Renal cortical epithelial cell (primary cell): ENCODE measurements around the gene AUTS2. TPM values are rescaled to one million over a fixed set of nuclear protein-coding genes. Genes with fewer than 3 reads are reported as not detected.
A peak's percentile ranks its signal among the peaks of the same experiment; 100 is the strongest.
"Not testable (repeated sequence)": the region's sequence is repeated elsewhere in the genome, so short reads cannot be mapped to it uniquely, and the experiment has no call there.

ENCODE experiments used
- DNase-seq: peaks from one replicate; pipeline ENCODE4 v3.0.0-alpha.2; 2011; ENCODE audit warnings: low read depth
- total RNA-seq: library from RNA; depleted of rRNA; stranded (reverse); fragments of >200 nt; gene quantifications from 2 replicates; pipeline ENCODE4 v1.2.3, GENCODE V29; 2014

Gene AUTS2
- total RNA-seq, 1 donor from 2014 or later: 3.2 TPM

DNA sequence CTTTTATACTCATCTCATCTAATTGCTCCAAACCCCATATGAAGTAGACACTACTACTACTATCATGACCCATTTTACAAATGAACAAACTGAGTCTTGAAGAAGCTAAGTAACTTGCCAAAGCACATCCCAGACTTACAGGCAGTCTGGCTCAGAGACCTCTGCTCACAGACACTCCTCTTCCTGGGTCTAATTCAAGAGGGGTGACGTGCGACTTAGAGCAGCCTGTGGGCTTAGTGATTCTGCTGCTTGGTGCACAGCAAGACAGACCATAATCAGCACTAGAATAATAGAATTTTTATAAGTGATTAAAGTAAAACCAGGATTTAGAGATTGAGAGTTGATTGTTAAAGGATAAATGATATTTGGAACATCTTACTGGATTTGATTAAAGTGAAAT, 750.8 kb downstream of the AUTS2 start:
- DNase-seq: no peak

DNA sequence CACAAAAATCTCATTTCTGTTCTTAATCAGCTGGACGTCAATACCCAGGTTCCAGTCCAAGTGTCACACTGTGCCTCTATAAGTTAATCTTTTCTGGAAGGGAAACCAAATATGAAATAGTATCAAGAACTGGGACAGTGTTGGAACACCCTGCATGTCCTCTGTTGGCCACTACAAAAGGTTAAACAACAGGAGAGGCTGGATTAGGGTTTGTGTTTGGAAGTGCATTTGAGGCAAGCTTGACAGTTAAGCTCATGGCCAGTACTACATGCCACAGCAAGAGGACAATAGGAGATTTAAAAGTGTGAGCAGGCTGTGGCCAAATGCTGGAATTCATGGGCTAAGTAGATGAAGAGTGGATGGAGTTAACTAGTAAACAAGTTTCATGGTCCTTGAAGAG, 751.5 kb downstream of the AUTS2 start:
- no peak for DNase-seq

DNA sequence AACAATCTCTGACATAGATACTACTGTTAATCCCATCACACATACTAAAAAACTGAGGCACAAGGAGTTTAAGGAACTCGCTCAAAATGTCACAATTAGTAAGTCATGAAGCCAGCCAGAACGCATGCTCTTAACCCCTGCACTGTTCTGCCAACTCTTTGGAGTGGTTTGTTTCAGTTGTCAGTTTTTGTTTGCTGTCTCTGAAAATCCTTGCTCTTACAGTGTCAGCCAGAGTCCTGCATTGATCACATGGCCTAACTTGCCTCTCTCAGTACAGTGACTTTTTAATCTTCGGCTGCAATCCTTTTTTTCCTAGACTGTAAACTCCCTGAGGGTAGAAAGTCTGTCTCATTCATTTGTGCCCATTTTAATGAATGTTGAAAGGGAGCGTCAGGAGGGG, 753.8 kb downstream of the AUTS2 start:
- DNase-seq: no peak

DNA sequence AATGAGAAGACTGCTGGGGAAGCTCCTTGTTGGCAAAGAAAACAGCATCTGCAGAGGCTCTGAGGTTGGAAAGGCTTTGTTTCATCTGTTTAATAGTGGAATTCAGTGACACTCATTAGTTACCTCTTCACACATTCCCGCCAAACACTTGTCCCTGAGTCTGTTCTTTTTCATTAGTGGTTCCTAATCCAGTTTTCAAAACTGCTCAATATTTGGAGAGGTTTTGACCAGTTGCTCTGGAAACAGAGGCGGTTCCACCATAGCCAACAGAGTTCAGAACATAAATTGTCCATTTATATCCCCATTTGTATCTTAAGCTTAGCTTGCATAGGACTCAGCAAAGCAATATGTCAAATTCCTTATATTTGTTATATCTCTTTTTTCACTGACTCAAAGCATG, 754.6 kb downstream of the AUTS2 start:
- DNase-seq: no peak

DNA sequence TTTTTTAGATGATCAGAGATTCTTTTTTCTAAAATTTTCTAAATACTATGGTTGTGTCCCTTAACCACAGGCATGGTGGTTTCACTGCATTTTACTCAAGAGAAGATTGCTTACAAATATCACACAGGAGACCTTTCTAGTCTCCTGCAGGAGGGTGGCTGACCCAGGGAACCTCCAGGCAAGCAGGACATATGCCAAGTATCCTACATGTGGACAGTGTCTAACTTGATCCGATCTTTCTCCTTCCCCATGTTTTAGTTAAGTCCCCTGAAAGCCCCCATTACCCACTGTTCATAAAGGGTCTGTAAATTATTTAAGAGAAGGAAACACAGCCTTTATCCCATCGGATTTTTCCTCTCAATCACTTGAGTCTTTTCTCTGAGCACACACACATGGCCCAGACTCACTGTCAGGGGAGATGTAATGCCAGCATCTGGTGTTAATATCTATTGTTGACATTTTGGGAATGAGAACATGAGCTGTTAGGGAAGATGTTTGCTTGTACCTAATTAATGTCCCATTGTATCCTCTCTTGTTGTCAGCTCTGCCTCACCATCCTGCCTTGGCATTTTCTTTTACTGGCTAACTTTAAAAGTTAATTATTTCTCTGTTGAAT, 755.2 kb downstream of the AUTS2 start:
- no peak for DNase-seq

DNA sequence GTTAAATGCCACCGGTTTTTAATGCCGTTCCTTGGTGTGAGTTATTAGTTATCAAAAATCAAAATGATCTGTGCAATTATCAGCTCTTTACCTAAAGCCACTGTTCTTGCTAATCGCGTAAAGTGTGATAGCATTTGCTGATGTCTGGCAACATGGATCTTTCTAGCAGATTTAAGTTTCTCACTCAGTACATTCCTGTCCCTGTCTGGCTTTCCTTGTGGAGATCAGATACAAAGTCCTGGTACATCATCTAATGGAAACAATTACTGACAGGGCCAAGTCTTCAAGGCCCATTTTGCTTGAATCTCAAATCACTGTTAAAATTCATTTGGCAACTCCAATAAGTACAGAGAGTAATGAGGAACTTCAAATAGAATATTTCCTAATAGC, 755.7 kb downstream of the AUTS2 start:
- DNase-seq: no peak

DNA sequence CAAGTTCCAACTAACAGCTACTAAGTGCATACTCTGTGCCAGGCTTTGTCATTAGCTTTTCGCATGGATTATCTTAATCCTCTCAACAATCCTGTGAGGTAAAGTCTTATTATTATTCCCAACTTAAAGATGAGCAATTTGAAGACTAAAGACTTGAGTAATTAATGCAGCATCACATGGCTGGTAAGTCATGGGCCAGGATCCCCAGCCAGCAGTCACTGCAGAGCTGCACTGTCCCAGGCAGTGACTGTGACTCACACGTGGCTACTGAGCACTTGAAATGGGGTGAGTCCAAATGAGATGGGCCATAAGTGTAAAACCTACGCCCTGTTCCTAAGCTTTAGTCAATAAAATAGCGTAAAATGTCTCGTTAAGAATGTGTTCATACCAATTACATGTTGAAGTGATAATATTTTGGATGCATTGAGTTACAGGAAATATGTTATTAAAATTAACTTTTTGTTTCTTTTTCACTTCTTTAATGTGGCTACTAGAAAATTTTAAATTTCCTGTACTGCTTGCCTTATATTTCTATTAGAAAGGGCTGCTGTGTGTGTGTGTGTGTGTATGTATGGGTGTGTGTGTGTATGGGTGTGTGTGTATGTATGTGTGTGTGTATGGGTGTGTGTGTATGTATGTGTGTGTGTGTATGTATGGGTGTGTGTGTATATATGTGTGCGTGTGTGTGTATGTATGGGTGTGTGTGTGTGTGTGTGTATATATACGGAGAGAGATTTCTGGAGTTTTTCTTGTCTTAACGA, 756.3 kb downstream of the AUTS2 start:
- DNase-seq: no peak

DNA sequence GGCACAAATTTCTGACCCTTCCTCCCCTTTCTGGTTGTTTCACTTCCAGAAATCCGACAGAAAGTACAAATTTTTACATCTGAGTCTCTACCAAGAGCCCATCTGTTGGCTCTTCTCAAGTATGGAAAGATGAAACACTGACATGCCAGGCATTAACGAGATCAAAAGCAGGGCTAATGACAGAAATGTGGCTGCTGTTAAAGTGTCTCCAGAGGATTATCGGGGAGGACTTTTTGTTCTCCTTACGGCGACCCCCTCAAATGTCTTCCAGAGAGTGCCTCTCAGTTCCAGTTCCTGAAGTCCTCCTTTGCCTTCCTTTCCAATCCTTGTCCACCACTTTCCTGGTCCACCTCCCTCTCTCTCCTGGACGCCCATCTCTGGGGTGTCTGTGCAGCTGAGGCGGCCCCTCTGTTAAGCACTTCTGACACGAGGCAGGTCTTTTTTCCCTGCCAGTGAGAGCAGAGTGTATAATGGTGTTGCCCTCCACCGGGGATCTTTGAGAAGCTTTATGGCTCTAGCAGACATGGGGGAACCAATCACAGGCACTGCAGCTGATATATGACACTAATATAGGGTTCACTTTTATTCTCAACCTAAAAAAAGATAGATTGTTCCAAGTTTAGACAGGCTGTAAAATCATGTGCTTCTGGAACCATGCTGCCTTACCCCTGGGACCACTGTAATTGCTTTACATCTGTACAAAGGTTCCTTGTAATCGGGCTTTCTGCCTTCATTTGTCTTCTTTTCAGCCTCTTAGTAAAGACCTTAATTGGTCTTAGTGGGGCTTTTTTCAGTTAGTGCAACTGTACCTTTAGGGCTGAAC, 757.1 kb downstream of the AUTS2 start:
- DNase-seq: no peak

DNA sequence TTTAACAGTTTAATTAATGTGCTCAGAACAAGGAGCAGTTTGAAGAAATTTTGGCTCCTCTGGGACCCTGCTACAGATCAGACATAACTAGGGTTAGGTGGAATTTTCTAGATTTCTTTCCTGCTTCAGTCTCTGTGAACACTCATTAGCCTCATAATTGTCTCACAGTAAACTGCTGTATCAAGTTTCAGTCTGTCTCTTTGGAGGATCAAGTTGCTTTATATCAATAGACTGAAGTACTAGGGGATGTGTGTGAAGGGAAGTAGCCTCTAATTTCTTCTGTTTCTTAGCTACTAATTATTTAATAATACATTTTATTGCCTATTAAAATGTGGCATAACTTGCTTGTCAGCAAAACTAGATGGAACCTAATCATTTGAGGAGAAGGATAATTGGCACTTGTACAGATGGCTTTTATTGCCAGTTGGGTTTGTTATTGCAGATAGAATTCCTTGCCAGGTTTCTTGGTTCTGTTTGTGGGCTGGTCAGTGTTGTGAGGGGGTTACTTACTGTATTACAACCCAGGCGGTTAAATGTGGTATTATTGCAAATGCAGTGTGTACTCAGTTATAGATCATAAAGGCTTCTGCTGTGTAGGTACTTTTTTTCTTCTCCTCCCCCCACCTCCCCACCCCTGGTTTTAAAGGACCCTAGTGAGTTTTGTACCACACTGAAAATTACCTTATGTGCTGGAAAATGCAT, 758.0 kb downstream of the AUTS2 start:
- DNase-seq: no peak

DNA sequence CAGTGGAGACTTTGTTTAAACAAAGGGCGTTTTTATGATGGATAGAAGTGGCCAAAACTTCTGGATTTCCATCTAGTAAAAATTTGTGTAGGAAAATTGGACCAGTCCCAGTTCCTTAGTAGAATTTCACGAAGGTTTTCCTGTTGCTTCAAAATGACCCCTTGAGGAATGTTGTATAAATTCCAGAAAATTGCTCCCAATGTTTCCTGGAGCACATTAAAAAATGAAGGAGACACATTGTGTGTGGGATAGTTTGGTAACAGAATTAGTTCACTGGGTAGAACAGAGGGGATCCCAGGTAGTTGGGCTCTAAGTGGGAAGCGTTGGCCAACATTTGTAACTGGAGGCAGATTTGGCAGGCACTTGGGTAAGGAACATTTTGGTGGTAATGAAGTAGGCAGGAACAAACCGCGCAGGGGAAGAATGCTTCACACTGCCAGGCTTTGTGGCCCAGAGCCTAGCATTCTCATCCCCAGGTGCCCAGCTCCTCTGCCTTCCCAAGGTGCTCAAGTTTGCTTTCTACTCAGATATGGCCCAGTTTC, 758.6 kb downstream of the AUTS2 start:
- no peak for DNase-seq

DNA sequence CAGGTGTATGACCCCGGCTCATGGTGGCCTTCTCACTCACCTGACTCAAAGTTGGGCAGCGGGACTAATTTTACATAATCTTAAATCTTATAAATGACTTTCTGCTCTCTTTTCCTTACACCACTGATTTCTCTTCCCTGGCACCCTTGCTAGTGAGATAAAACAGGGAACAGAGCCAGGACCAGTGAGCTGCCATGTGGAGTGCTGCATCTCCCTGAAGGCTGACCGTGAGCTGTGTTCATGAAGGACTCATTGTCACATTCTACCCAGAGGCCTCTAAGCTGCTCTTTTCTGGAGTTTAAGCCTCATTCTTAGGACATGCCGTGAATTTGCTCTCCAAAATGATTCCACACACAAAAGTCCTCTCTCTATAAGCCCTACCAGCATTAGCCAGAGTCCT, 762.3 kb downstream of the AUTS2 start:
- DNase-seq: no peak

DNA sequence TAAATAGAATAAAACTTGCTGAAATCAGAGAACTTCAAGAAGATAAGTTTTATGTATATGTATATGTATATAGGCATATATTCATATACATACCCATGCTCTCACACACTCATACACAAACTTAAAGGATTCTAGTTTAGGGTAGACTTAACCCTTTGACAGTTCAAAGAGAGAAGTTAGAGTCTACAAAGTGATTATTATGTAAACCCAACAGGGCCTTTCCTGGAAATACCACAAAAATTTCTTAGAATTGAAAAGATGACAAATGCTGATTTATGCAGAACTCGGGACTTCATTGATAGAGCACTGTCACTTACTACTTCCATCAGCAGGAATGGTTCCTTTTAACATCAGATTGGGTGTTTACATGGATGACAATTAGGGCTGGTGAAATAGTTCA, 763.5 kb downstream of the AUTS2 start:
- no peak for DNase-seq

DNA sequence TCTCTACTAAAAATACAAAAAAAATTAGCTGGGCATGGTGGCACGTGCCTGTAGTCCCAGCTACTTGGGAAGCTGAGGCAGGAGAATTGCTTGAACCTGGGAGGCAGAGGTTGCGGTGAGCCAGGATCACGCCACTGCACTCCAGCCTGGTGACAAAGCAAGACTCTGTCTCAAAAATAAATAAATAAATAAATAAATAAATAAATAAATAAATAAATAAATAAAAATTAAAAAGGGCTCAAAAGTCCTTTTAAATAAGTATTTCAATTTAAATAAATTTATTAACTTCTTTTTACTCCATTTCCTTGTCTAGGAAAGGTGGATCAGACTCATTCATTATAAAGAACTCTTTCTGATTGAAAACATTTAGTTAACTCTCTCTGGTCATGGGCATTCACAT, 766.1 kb downstream of the AUTS2 start:
- DNase-seq: not testable (repeated sequence)

DNA sequence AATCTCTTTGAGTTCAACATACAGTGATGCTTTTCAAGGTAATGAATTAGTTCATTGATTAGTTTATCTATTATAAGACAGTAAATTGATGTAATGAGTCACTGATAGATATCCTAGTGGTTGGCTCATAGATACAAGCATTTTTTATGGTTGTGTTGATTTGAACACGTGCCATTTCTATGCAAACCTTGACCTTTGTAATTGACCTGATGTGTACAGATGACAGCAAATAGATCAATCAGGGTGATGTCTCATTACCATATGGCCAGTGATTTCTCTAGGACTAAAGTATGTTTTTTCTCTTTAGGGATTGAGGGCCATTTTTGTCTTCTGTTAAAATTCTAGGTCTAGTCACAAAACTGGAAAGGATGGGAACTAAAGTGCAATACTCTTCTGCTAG, 773.4 kb downstream of the AUTS2 start:
- no peak for DNase-seq

DNA sequence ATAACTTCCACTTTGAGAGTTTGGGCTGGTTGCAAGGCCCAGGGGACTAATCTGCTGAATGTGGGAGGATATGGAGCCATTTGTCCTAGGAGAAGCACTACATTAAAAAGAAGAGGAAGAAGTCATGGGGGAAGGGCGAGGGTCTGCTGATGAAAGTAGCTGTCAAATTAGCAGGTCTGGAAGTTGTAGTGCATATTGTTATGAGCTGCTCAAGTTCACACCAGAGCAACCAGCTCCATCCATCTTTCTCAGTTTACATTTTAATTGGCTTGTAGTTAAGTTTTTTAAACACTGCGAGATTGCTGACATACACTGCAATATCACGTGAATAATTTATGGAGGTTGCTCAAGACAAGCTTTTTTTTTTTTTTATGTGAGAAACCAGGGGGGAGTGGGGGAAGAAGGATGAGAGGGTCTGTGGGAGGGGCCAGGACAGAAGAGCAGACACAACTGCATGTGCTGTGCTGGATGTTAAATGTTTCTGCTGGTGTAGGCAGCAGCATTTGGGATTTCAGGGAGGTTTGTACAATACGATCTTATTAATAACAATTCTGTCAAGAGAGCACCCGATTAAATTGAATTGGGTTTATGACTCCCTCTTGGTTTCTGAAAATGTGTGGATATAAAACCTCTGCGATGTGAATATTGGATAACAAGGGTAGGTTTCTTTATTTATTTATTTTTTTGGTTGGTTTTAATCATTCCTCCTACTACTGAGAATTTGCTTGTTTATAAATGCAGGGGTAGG, 774.7 kb downstream of the AUTS2 start:
- DNase-seq: no peak

DNA sequence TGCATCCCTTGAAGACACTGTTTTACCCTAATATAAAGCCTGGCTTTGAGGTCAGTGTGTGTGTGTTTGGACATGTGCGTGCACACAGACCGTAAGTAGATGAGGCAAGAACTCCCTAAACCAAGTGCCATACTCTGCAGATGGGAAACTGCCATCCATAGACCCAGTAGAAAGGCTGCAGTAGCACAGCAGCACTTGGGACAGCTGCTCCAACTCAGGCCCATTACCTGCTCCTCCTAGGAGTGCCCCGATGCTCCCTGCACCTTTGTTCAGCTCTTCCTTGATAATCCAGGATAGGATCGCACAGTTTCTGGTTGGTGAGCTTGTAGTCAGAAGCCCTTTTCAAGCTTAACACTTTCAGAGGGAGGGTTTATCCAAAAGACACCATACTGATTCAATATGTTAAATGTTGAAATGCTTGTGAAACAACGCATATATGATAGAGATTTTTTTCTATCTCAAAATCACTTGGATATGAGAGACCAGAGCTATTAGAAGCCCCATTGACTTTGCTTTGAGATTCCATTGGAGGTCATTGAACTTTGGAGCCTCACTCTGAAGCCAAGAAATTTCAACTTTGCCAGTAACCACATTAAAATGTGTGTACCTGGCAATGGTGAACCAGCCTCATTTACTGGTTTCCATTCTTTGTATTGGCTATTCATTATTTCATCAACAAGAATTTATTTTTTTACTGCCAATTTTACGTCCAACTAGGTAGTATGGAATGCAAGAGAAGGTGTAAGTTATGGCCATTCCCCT, 776.7 kb downstream of the AUTS2 start:
- peak; percentile 13 for DNase-seq

DNA sequence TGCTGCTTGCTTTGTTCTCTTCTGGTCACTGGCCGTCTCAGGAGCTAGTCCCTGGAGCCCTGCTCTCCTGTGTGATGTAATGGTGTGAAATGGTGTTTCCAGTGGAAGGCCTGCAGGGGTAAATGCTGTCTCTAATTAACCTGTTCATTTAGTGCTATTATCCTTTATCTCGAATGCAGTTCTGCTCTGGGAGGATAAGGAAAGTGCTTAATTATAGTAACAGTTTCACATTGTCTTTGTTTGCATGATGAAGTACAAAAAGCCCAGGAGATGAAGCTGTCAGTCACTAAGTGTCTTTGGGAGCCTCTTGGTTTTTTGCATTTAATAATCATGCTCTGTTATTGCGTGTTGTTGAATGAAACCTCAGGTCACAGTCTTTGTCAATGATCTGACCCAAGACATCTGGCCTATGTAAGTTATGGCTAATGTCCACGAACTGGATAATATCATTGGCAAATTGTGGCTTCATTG, 778.3 kb downstream of the AUTS2 start:
- DNase-seq: no peak

DNA sequence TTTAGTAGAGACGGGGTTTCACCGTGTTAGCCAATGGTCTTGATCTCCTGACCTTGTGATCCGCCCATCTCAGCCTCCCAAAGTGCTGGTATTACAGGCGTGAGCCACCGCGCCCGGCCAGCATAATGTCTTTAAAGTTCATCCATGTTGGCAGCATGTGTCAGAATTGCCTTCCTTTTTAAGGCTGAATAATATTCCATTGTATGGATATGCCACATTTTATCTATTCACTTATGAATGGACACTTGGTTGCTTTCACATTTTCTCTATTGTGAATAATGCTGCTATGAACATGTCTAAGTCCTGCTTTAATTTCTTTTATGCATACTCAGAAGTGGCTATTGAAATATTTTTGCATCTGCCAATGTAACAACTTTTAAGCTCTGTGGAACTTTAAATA, 779.7 kb downstream of the AUTS2 start:
- no peak for DNase-seq

DNA sequence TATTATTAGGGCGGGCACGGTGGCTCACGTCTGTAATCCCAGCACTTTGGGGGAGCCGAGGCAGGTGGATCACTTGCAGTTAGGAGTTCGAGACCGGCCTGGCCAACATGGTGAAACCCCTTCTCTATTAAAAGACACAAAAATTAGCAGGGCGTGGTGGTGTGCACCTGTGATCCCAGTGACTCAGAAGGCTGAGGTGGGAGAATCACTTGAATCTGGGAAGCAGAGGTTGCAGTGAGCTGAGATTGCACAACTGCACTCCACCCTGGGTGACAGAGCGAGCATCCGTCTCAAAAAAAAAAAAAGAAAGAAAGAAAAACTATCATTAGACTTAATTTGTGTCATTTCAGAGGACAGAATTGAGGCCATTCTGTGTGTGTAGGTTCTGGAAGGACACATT, 780.9 kb downstream of the AUTS2 start:
- DNase-seq: no peak

DNA sequence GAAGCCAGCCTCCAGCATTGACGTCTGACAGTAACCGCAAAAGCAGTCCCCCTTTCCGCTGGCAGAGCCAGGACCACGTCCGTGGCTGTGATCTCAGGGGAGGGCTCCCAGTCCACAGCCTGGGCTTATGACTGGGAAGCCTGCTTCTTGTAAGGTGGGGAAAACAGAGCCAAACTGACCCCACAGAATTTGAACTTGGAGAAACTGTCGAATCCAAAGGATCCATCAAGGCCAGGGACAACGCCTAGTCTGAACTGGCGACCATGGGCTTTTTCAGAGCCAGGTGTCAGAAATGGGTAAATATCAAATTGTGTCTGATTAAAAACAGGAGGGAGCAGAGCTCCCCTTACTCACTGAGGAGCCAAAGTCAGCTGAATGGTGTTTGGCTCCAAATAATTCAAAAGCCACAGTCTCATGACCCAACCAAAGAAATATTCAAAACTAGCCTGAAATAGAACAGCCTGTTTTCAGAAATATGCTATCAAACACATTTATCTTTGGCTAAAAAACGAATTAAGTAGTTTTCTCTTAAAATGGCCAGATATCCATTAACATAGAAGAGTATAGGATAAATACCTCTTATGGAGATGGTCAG, 782.2 kb downstream of the AUTS2 start:
- DNase-seq: no peak
